ENCODE results near the gene ASB16. TPM values are rescaled to one million over a fixed set of nuclear protein-coding genes. Genes with fewer than 3 reads are reported as not detected.

ASB16 gene
- total and polyA plus RNA-seq, 10 donors: 0.09 to 0.57 (median 0.16) TPM; not detected in 7

DNA sequence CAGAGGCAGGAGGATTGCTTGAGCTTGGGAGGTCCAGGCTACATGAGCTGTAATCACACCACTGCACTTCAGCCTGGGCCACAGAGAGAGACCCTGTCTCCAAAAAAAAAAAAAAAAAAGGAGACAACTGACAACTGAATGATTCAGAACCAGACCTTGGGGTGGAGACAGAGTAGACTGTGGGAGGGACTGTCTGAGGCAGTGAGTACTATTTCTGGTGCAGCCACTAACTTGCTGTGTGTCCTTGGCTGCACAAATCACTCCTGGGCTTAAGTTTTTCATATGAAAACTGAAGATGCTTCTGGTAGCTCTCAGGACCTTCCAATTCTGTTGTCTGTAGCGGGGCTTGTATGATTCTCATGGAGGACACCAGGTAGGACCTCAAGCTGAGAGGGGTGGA is 5.8 kb downstream of the ASB16 start:
- Histone ChIP-seq H3K27ac (no peak overlapping the region), H3K27me3 (replicated peaks in 1 of 7) (no peaks in the 10 kb centered on the region), H3K4me1 (no peaks in the 10 kb centered on the region), H3K36me3 (peaks cover 0 to 53% (median 34%) of the 10 kb centered on the region in 6 donors), H3K9me3 (no peaks in the 10 kb centered on the region), H3K4me3 (no peak overlapping the region)
- no peak for DNase-seq
- intact Hi-C loops (cut with DNase I; ENCODE audit: low total_unique reads): no loop called here
- TF ChIP-seq, protein P1, sequence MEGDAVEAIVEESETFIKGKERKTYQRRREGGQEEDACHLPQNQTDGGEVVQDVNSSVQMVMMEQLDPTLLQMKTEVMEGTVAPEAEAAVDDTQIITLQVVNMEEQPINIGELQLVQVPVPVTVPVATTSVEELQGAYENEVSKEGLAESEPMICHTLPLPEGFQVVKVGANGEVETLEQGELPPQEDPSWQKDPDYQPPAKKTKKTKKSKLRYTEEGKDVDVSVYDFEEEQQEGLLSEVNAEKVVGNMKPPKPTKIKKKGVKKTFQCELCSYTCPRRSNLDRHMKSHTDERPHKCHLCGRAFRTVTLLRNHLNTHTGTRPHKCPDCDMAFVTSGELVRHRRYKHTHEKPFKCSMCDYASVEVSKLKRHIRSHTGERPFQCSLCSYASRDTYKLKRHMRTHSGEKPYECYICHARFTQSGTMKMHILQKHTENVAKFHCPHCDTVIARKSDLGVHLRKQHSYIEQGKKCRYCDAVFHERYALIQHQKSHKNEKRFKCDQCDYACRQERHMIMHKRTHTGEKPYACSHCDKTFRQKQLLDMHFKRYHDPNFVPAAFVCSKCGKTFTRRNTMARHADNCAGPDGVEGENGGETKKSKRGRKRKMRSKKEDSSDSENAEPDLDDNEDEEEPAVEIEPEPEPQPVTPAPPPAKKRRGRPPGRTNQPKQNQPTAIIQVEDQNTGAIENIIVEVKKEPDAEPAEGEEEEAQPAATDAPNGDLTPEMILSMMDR (IDR thresholded peaks at IDR 0.05 in 8 of 11, conservative IDR thresholded peaks at IDR 0.05 in 3 of 11): no peak
- TF ChIP-seq POLR2AphosphoS5 (IDR thresholded peaks at IDR 0.05): no peak
- WGBS, 5 donors: 90 to 100% (median 97%) methylated on average over 1 of the region's 1 CpG

DNA sequence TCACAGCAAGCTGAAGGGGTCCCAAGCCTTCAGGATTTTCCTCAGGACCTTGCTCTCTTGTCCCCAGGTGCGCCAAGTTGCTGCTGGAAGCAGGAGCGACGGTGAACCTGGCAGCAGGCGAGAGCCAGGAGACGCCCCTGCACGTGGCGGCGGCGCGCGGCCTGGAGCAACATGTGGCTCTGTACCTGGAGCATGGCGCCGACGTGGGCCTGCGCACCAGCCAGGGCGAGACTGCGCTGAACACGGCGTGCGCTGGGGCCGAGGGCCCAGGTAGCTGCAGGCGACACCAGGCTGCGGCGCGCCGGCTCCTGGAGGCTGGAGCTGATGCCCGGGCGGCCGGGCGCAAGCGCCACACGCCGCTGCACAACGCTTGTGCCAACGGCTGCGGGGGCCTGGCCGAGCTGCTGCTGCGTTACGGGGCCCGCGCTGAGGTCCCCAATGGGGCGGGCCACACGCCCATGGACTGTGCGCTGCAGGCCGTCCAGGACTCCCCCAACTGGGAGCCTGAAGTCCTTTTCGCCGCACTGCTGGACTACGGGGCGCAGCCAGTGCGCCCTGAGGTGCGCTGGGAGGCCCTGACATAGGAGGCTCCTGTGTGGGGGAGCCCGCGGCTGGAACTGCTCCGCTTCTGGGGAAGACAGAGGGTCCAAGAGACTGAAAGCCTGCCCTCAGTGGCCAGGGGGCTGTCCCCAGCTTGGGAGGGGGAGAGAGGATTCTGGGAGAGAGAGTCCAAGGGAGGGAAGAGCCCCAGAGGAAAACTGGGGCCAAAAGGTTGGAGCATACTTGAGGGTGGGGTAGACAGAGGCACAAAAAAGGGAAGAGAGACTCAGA is 6.4 kb downstream of the ASB16 start:
- H3K27me3 ChIP-seq (replicated peaks in 1 of 7): no peaks in the 10 kb centered on the region
- H3K4me3 ChIP-seq: no peak overlapping the region
- TF ChIP-seq POLR2AphosphoS5 (IDR thresholded peaks at IDR 0.05) (peak in 1 of 3 donors; percentile 35), POLR2A (IDR thresholded peaks at IDR 0.05) (no peak)
- WGBS, 5 donors: 94 to 97% (median 96%) methylated on average over 29 to 54 of the region's 54 CpGs
- no peak for DNase-seq
- H3K27ac ChIP-seq: no peak overlapping the region
- peaks cover 0 to 4% (median 0%) of the 10 kb centered on the region in 6 donors for H3K4me1 ChIP-seq
- H3K9me3 ChIP-seq: no peaks in the 10 kb centered on the region
- intact Hi-C loops (cut with DNase I; ENCODE audit: low total_unique reads): no loop called here
- H3K36me3 ChIP-seq: peaks cover 0 to 59% (median 37%) of the 10 kb centered on the region in 6 donors

DNA sequence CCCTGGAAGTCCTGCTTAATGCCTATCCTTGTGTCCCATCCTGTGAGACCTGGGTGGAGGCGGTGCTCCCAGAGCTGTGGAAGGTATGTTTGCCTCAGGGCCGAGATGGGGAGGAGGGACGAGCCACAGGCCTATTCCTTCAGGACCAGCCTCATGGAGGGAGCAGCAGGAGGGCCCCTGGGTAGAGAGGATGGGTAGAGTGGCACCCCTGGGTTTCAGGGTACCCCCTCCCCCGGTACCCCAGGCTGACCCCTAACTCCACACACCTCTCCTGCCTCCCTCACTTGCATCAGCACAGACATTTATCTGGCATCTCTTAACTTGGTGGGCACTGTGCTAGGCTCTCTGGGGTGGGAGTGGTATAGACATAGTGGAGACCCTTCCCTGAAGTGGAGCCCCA is 7.1 kb downstream of the ASB16 start:
- Histone ChIP-seq H3K4me1 (peaks cover 0 to 11% (median 0%) of the 10 kb centered on the region in 6 donors), H3K9me3 (no peaks in the 10 kb centered on the region), H3K27ac (no peak overlapping the region), H3K4me3 (no peak overlapping the region), H3K36me3 (peaks cover 0 to 66% (median 44%) of the 10 kb centered on the region in 6 donors), H3K27me3 (replicated peaks in 1 of 7) (no peaks in the 10 kb centered on the region)
- DNase-seq: no peak
- WGBS, 5 donors: 89 to 100% (median 96%) methylated on average over 4 of the region's 4 CpGs
- intact Hi-C loops (cut with DNase I; ENCODE audit: low total_unique reads): no loop called here
- TF ChIP-seq POLR2AphosphoS5 (IDR thresholded peaks at IDR 0.05) (no peak), POLR2A (IDR thresholded peaks at IDR 0.05) (no peak)
- TF ChIP-seq, protein P1 (IDR thresholded peaks at IDR 0.05 in 8 of 11, conservative IDR thresholded peaks at IDR 0.05 in 3 of 11): no peak

DNA sequence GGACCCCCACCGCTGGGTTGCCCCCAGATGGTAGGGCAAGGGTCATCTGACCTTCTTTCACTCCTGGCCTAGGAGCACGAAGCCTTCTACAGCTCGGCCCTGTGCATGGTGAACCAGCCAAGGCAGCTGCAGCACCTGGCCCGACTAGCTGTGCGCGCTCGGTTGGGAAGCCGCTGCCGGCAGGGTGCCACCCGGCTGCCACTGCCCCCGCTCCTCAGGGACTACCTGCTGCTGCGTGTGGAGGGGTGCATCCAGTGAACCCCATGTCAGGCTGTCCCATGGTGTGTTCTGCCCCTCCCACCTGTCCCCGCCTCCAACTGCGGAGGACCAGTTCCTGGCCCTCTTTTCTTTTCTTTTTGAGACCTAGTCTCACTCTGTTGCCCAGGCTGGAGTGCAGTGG is 7.6 kb downstream of the ASB16 start:
- Histone ChIP-seq H3K9me3 (no peaks in the 10 kb centered on the region), H3K27ac (no peak overlapping the region), H3K4me1 (peaks cover 0 to 16% (median 0%) of the 10 kb centered on the region in 6 donors), H3K27me3 (replicated peaks in 1 of 7) (no peaks in the 10 kb centered on the region), H3K36me3 (peaks cover 0 to 71% (median 47%) of the 10 kb centered on the region in 6 donors), H3K4me3 (no peak overlapping the region)
- no peak for DNase-seq
- WGBS, 5 donors: 93 to 96% (median 93%) methylated on average over 14 of the region's 14 CpGs
- intact Hi-C loops (cut with DNase I; ENCODE audit: low total_unique reads): no loop called here
- TF ChIP-seq, protein P1 (IDR thresholded peaks at IDR 0.05 in 8 of 11, conservative IDR thresholded peaks at IDR 0.05 in 3 of 11): no peak
- TF ChIP-seq POLR2AphosphoS5 (IDR thresholded peaks at IDR 0.05) (peak in 1 of 3 donors; percentile 37), POLR2A (IDR thresholded peaks at IDR 0.05) (no peak)

Measured in spleen (tissue), 11 donors.